ENCODE data around the gene PSMB2.
"Not testable (repeated sequence)": the region's sequence is repeated elsewhere in the genome, so short reads cannot be mapped to it uniquely, and the experiment has no call there.

Gene PSMB2

GRCh38 chr1:35641233-35641866 is at the start of gene PSMB2:
TSS of gene PSMB2 (minus strand) at chr1:35641526. CDS start at chr1:35641432, 94 bp downstream.
- peak; percentile 92 for DNase-seq (ENCODE audit: low read depth)

- no peak for DNase-seq (ENCODE audit: low read depth)
These were observed 49.8 kb upstream of the PSMB2 start for GRCh38 chr1:35691080-35691479.

- not testable (repeated sequence) for DNase-seq (ENCODE audit: low read depth)
These were observed 48.8 kb upstream of the PSMB2 start for GRCh38 chr1:35690103-35690502.

GRCh38 chr1:35688161-35688560 is 46.8 kb upstream of the PSMB2 start:
- no peak for DNase-seq (ENCODE audit: low read depth)

- DNase-seq (ENCODE audit: low read depth): no peak
These were observed 41.7 kb upstream of the PSMB2 start for GRCh38 chr1:35683012-35683411.

- DNase-seq (ENCODE audit: low read depth): no peak
These were observed 38.9 kb upstream of the PSMB2 start for GRCh38 chr1:35680271-35680670.

- no peak for DNase-seq (ENCODE audit: low read depth)
These were observed 34.4 kb upstream of the PSMB2 start for GRCh38 chr1:35675773-35676172.

GRCh38 chr1:35674111-35674510 is 32.8 kb upstream of the PSMB2 start:
- DNase-seq (ENCODE audit: low read depth): no peak

- DNase-seq (ENCODE audit: low read depth): no peak
These were observed 30.8 kb upstream of the PSMB2 start for GRCh38 chr1:35672116-35672515.

- no peak for DNase-seq (ENCODE audit: low read depth)
These were observed 27.2 kb upstream of the PSMB2 start for GRCh38 chr1:35668506-35668905.

- no peak for DNase-seq (ENCODE audit: low read depth)
These were observed 25.6 kb upstream of the PSMB2 start for GRCh38 chr1:35666916-35667315.

- no peak for DNase-seq (ENCODE audit: low read depth)
These were observed 24.9 kb upstream of the PSMB2 start for GRCh38 chr1:35666216-35666615.

- DNase-seq (ENCODE audit: low read depth): no peak
These were observed 22.1 kb upstream of the PSMB2 start for GRCh38 chr1:35663434-35663833.

GRCh38 chr1:35661474-35661795 is 20.1 kb upstream of the PSMB2 start:
- DNase-seq (ENCODE audit: low read depth): no peak

- DNase-seq (ENCODE audit: low read depth): no peak
These were observed 19.5 kb upstream of the PSMB2 start for GRCh38 chr1:35660581-35661473.

- DNase-seq (ENCODE audit: low read depth): no peak
These were observed 18.3 kb upstream of the PSMB2 start for GRCh38 chr1:35659589-35659988.

GRCh38 chr1:35657851-35658250 is 16.5 kb upstream of the PSMB2 start:
- DNase-seq (ENCODE audit: low read depth): no peak

GRCh38 chr1:35656863-35657232 is 15.5 kb upstream of the PSMB2 start:
- DNase-seq (ENCODE audit: low read depth): no peak

- no peak for DNase-seq (ENCODE audit: low read depth)
These were observed 15.0 kb upstream of the PSMB2 start for GRCh38 chr1:35656148-35656862.

GRCh38 chr1:35655196-35655595 is 13.9 kb upstream of the PSMB2 start:
- DNase-seq (ENCODE audit: low read depth): no peak

GRCh38 chr1:35650416-35650815 is 9.1 kb upstream of the PSMB2 start:
- DNase-seq (ENCODE audit: low read depth): no peak

GRCh38 chr1:35646043-35646442 is 4.7 kb upstream of the PSMB2 start:
- DNase-seq (ENCODE audit: low read depth): no peak

GRCh38 chr1:35644204-35644603 is 2.9 kb upstream of the PSMB2 start:
- DNase-seq (ENCODE audit: low read depth): no peak
